HG03520 (cell line): ENCODE data around the gene AMIGO2.
A peak's percentile ranks its signal among the peaks of the same experiment; 100 is the strongest.
"Not testable (repeated sequence)": the region's sequence is repeated elsewhere in the genome, so short reads cannot be mapped to it uniquely, and the experiment has no call there.

ENCODE experiments used
- ATAC-seq: cut with Tn5 transposase; IDR thresholded peaks from one replicate; pipeline ENCODE4 v1.9.1; 2021; ENCODE audit warnings: mild to moderate bottlenecking, moderate library complexity; ENCODE audit not compliant: unreplicated experiment

Gene AMIGO2

DNA sequence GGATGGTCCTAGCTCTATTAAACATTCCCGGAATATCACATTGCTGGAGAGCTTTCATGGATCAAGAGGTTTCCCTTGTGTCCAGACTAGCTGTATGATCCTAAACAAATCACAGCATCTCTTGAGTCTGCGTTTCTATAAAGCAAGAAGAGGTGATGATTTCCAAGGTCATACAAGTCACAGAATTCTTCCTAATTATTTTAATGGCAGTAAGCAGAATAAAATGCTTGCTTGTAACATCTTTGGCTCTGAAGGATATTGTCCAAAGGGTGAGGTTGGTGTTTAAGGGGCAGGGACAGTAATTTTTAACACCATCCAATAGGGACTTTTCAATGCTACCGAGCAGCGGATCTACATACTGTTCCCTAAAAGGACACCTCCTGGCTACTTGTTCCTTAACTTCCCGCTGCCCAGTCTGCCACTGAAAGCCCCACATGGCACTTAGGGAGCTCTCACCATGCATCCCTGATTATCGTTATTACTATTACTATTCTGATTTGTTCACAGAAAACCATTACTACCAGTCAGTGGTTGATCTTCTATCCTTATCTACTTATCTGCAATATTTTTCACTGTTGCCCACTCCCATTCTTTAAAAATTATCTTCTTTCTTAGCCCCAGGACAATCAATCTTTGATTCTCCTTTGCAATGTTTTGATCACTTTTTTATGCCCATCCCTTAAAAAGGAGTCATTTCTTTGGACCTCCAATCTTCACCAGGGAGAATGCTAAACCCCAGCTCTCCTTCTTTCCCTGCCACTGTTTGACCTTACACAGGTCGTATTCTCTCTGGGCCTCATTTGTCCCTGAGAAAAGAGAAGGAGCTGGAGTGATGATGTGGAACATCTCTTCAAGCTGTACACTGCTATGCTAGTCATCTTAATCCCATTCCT lies 4.3 kb downstream of the AMIGO2 start:
- ATAC-seq: no peak

- ATAC-seq: no peak
Measured at GRCh38 chr12:47074757-47075156, 5.0 kb downstream of the AMIGO2 start.

DNA sequence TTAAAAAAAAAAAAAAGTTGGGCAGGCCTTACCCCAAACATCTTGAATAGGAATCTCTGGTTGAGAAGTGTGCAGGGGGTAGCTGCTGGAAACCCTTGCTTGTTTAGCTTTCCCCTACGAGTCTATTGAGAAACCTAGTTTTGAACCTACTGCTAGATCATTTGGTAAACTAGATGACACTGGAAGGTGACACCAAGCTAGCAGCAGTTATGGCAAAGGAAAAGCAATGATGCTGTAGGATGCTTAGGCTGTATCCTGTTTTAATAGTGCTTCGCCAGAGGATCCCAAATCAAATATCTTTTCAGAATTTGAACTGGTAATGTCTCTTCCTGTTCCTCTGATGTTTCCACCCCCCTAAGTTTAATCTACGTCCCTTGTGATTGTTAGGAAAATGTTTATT lies 5.8 kb downstream of the AMIGO2 start:
- no peak for ATAC-seq

DNA sequence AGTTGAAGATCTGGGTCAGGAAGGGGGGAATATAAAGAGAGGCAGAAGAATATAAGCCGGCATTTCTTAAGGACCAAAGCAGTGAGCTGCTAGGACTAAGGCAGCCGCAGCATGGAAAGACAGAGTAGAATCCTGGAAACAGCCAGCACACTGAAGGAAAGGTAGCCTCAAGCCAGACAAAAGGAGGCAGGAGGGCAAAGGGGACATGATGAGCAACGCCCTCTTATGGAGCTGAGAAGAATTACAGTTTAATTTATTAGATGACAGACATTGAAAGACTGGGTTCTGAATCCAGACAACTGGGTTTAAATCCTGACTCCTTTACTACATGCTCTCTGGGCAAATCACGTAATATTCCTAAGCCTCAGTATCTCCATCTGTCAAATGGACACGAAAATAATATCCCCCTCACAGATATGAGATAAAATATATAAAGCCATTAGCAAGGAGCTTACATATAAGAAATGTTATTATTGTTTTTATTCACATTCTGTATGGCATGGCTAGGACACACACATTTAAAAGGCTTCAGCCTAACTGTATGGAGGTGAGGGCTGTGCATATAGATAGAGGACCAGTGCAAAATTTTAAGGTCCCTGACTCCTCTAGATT lies 8.4 kb downstream of the AMIGO2 start:
- no peak for ATAC-seq

GRCh38 chr12:47070310-47070709 lies 9.4 kb downstream of the AMIGO2 start:
- ATAC-seq: no peak

- ATAC-seq: no peak
Measured at GRCh38 chr12:47068539-47068938, 11.2 kb downstream of the AMIGO2 start.

DNA sequence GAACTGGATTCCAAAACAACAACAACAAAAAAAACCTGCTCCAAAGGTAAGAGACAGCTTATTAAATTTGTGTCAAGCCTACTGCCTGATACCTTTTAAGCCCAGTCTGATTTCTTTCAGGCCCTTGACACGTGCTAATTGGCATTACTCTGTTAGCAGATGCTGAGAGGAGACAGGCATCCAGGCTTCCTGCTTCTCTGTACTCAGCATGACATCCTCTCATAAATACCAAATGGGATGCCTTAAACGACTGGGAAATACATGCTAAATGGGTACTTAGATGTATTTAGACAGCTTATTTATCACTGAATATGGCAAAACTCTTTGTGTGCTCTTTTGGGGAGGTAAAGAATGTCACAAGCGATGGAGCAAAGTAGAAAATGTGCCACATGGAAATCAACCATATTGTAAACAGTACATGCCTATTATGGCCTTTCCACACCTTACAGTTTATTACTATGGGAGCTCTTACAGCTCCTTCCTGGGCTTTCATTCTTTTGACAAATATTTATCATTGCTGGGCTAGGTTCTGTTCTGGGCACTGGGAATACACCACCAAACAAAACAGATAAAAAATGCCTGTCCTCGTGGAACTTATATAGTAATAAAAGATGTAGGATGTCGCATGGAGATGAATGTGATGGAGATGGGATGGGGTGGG lies 11.9 kb downstream of the AMIGO2 start:
- ATAC-seq: no peak

- ATAC-seq: no peak
Measured at GRCh38 chr12:47067176-47067575, 12.6 kb downstream of the AMIGO2 start.

DNA sequence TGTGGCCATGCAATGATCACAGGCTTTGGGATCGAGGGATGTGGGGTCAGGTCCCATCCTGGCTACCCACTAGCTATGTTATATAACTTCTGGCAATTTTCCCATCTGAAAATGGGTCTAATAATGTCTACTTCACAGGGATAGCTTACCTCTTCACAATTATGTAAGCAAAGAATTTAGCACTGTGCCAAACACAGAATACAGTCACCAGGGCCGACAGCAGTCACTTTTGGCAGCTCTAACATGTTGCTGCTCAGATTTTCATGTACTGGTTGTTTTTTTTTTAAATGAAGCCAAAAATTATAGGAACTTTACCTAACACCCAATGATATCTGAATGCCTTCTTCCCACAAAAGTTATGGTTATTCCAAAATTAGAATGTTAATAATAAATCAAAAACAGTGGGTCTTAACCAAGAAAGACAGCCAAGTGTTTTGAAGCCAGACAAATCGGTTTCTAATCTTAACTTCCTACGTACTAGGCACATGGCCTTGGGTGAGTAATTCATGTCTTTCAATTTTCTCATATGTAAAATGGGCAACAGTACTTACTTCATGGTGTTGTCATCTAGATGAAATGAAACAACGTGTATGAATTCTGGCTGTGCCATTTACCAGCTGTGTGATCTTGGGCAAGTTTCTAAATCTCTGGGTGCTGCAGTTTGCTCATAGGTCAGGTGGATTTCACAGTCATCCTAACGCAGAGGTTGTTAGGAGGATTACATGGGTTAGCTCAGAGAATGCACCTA lies 13.3 kb downstream of the AMIGO2 start:
- ATAC-seq: peak; percentile 56

- ATAC-seq: no peak
Measured at GRCh38 chr12:47065546-47065945, 14.2 kb downstream of the AMIGO2 start.

DNA sequence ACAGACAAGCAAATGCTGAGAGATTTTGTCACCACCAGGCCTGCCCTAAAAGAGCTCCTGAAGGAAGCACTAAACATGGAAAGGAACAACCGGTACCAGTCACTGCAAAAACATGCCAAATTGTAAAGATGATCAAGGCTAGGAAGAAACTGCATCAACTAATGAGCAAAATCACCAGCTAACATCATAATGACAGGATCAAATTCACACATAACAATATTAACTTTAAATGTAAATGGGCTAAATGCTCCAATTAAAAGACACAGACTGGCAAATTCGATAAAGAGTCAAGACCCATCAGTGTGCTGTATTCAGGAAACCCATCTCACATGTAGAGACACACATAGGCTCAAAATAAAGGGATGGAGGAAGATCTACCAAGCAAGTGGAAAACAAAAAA lies 21.1 kb downstream of the AMIGO2 start:
- ATAC-seq: not testable (repeated sequence)

GRCh38 chr12:47056944-47057343 lies 22.8 kb downstream of the AMIGO2 start:
- not testable (repeated sequence) for ATAC-seq

DNA sequence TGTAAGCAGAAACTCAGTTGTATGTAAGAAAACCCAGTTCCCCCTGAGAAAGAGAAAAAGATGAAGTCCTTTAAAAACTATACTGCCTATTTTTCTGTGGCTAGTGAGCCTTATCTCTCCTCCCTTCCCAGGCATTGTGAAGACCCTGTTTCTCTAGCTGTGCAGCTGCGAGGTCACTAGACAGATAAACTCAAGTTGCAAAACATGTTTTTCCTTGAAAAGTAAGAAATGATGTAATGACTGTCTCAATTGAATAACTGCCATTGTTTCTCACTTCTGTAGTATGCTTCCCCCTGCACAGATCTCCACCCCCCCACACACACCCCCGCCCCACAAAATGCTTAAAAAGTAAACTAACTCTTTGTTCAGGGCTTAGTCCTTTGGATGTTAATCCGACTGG lies 23.9 kb downstream of the AMIGO2 start:
- ATAC-seq: not testable (repeated sequence)

GRCh38 chr12:47054659-47055058 lies 25.1 kb downstream of the AMIGO2 start:
- no peak for ATAC-seq

GRCh38 chr12:47053961-47054360 lies 25.8 kb downstream of the AMIGO2 start:
- ATAC-seq: no peak

DNA sequence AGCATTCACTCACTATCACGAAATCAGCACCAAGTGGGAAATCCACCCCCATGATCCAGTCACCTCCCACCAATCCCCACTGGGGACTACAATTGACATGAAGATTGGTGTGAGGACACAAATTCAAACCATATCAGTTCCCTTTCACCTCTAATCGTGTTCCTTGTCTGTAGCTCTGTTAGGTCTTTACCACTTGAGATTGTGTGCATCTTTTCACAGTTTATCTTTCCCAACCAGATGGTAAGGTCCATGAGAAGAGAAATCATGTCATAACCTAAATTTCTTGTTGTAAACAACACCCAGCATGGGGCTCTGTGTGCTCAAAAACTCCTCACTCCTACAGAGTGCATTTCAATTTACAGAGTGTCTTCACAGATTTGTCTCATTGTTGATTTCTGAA lies 27.5 kb downstream of the AMIGO2 start:
- no peak for ATAC-seq

- not testable (repeated sequence) for ATAC-seq
Measured at GRCh38 chr12:47051291-47051690, 28.5 kb downstream of the AMIGO2 start.

DNA sequence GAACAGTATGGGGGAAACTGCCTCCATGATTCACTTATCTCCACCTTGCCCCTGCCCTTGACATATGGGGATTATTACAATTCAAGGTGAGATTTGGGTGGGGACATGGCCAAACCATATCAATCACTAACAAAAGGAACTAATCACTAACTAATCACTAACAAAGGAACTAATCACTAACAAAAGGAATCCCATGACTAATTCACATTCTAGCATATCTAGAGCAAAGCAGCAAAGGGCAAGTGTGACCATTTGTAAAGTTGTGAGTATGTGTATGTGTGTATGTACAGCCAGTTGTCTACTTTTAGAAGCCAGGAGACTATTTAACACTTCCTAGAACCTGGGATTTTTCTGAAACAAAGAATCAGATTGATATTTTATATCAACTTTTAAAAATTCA lies 31.2 kb downstream of the AMIGO2 start:
- no peak for ATAC-seq

- no peak for ATAC-seq
Measured at GRCh38 chr12:47041327-47041726, 38.4 kb downstream of the AMIGO2 start.

GRCh38 chr12:47039756-47040155 lies 40.0 kb downstream of the AMIGO2 start:
- no peak for ATAC-seq

DNA sequence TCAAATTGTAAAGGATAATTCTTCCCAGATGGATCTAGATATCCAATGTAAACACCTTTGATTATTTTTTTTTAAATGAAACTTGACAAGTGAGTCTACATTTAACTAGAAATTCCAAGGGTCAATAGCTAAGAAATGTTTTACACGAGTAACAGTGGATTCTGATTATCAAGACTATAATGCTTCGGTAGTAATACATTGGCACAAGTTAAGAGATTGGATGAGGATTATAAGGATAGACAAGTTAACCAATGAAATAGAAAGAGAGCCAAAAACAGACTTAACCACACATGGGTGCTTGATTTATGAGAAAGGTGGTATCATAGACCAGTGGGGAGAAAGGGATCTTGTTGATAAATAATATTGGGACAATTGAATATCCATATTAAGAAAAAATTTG lies 40.7 kb downstream of the AMIGO2 start:
- ATAC-seq: no peak
